Stimulated activated CD4-positive, alpha-beta T cell treated with anti-CD3 and anti-CD28 coated beads, Interleukin-12 subunit alpha, Interleukin-12 subunit beta, amount 100 ng/mL, for 24 hours (primary cell): ENCODE measurements around the gene NES.

Experiments used
- DNase-seq, 2 experiments: peaks; one replicate each; pipeline ENCODE4 v3.0.0-alpha.2; 2020; ENCODE audit warnings: low read depth in 2 of 2

The NES gene

GRCh38 chr1:156664046-156664766, 13.0 kb downstream of the NES start:
- DNase-seq = no peak

- DNase-seq = no peak
These were observed 14.0 kb downstream of the NES start for GRCh38 chr1:156663178-156663577.

- no peak for DNase-seq
These were observed 14.5 kb downstream of the NES start for GRCh38 chr1:156662800-156663055.

GRCh38 chr1:156662005-156662799, 15.0 kb downstream of the NES start:
- DNase-seq = no peak

GRCh38 chr1:156660752-156661112, 16.5 kb downstream of the NES start:
- no peak for DNase-seq

GRCh38 chr1:156659988-156660751, 17.0 kb downstream of the NES start:
- DNase-seq = peak; percentile 75 to 95

GRCh38 chr1:156659661-156659987, 17.6 kb downstream of the NES start:
- DNase-seq = no peak

GRCh38 chr1:156658945-156659574, 18.1 kb downstream of the NES start:
- DNase-seq = no peak

- DNase-seq = no peak
These were observed 18.7 kb downstream of the NES start for GRCh38 chr1:156658496-156658895.

- DNase-seq = no peak
These were observed 19.4 kb downstream of the NES start for GRCh38 chr1:156657741-156658319.

- peak; percentile 58 to 77 for DNase-seq
These were observed 20.1 kb downstream of the NES start for GRCh38 chr1:156656806-156657740.

- no peak for DNase-seq
These were observed 21.2 kb downstream of the NES start for GRCh38 chr1:156655904-156656516.

- no peak for DNase-seq
These were observed 21.9 kb downstream of the NES start for GRCh38 chr1:156655151-156655903.

GRCh38 chr1:156654700-156655099, 22.5 kb downstream of the NES start:
- DNase-seq = no peak

- no peak for DNase-seq
These were observed 24.2 kb downstream of the NES start for GRCh38 chr1:156652992-156653355.

GRCh38 chr1:156652131-156652991, 24.8 kb downstream of the NES start:
- DNase-seq = no peak

GRCh38 chr1:156648951-156649350, 28.3 kb downstream of the NES start:
- DNase-seq = no peak

GRCh38 chr1:156648496-156648895, 28.7 kb downstream of the NES start:
- no peak for DNase-seq

GRCh38 chr1:156647351-156647750, 29.9 kb downstream of the NES start:
- no peak for DNase-seq
